Activated CD4-positive, alpha-beta T cell treated with anti-CD3 and anti-CD28 coated beads for 36 hours (primary cell): ENCODE results near the gene RASSF10. TPM values are rescaled to one million over a fixed set of nuclear protein-coding genes. Genes with fewer than 3 reads are reported as not detected.

Experiments used
- ATAC-seq: fragments of 200-7000 bp; cut with Tn5 transposase; one replicate; pipeline ENCODE4 v1.10.0; 2021; ENCODE audit warnings: mild to moderate bottlenecking, moderate library complexity
- CTCF ChIA-PET: fragments of 350-600 bp; sonication (Branson Sonifier 250); formaldehyde crosslinking; loops from one replicate; lab custom pipeline; 2021; ENCODE audit warnings: antibody characterized with exemption; lab: Charles Lee
- POLR2A ChIA-PET: fragments of 350-600 bp; sonication (Branson Sonifier 250); formaldehyde crosslinking; loops from one replicate; lab custom pipeline; 2021; ENCODE audit warnings: antibody characterized with exemption, inconsistent platforms; lab: Charles Lee
- DNase-seq: peaks from one replicate; pipeline ENCODE4 v3.0.0-alpha.2; 2020
- H3K27ac Mint-ChIP-seq: one replicate; pipeline ENCODE4 v1.8.0; 2021; ENCODE audit warnings: mixed read lengths
- H3K27me3 Mint-ChIP-seq: one replicate; pipeline ENCODE4 v1.8.0; 2021; ENCODE audit warnings: mixed read lengths
- H3K36me3 Mint-ChIP-seq: one replicate; pipeline ENCODE4 v1.8.0; 2021; ENCODE audit warnings: low read depth, mixed read lengths
- H3K4me1 Mint-ChIP-seq: one replicate; pipeline ENCODE4 v1.8.0; 2021; ENCODE audit warnings: mixed read lengths
- H3K4me3 Mint-ChIP-seq: one replicate; pipeline ENCODE4 v1.8.0; 2021; ENCODE audit warnings: mild to moderate bottlenecking, moderate library complexity, mixed read lengths
- H3K9me3 Mint-ChIP-seq: one replicate; pipeline ENCODE4 v1.8.0; 2021; ENCODE audit warnings: low read depth, mixed read lengths
- intact Hi-C, 2 experiments: fragments of 100-400 bp; cut with DNase I in 1 of 2; cut with micrococcal nuclease in 1 of 2; formaldehyde crosslinking; loops; one replicate each; pipeline versions ENCODE4 v1.14.2 to v1.15.1; 2022 to 2024; cut with DNase I, micrococcal nuclease
- total RNA-seq, 2 experiments: library from RNA; stranded (reverse); gene quantifications; one replicate each; pipeline ENCODE4 v1.2.3, GENCODE V29; 2021

The RASSF10 gene
- total RNA-seq, 2 experiments from 2014 or later: not detected

DNA sequence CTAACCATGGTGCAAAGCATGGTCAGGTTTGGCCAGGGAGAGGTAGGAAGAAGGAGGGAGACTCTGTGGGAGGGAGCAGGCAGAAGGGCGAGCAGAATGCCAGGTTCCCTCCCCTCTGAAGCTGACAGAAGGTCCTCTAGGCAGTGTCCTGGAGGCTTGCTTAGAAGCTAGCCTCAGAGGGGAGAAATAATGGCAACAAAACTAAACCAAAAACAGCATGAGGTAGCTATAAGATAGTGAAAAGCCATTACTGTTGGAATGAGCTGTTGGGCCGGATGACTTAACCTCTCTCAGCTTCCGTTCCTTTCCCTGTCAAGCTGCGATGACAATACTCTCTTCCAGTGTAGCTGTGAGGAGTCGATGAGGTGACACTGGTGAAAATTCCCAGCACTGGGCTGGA is 36.6 kb downstream of the RASSF10 start:
- intact Hi-C loops: no loop called here
- DNase-seq (no peak), ATAC-seq (no peak)
- no peaks in the 10 kb centered on the region for H3K9me3 Mint-ChIP-seq
- peaks cover 20% of the 10 kb centered on the region for H3K27me3 Mint-ChIP-seq
- CTCF ChIA-PET: no interaction called here
- H3K4me3 Mint-ChIP-seq: no peak overlapping the region
- H3K27ac Mint-ChIP-seq: no peak overlapping the region
- POLR2A ChIA-PET: no interaction called here
- H3K4me1 Mint-ChIP-seq: no peaks in the 10 kb centered on the region
- no peaks in the 10 kb centered on the region for H3K36me3 Mint-ChIP-seq

DNA sequence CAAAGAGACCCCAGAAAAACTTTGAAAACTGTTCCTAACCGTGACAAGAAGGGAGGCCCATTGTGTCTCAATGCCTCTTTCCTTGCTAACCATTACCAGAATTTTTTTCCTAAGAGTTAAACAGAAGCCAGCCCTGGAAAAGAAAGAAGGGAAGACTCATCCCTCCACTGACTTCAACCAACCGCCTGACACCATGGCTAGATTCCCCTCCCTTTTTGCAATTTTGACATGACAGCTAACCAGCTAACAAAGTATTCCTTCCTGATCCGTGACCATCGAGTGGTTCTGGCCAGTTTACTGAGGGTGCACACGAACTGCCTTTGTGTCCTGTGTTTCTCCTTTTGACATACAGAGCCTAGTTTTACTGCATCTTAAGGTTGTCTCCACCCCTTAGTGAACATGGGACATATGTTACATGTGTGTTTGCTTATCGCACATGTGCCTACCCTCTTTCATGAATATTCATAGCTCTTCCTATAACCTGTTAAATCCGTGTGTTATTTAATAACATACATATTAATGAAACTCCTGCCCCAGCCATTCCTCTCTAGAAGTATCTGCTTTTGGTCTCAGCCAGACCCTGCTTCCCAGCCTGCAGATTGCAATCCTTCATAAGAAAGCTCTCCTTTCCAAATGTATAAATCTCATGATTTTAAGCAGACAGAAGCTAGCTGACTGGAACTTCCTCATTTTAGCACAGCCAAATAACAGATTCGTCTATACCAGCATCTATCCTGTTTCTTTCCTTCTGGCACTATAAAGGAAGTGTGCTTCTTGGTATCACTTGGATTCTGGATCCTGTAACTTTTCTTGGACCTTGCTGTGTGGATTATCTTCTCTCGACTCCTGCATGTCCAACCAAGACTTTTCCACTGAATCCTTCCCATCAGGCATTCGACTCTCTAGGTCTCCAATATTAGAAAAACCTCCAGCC is 37.8 kb downstream of the RASSF10 start:
- ATAC-seq (no peak), DNase-seq (no peak)
- Mint-ChIP-seq H3K4me3 (no peak overlapping the region), H3K27ac (no peak overlapping the region), H3K27me3 (peaks cover 18% of the 10 kb centered on the region), H3K4me1 (no peaks in the 10 kb centered on the region), H3K9me3 (no peaks in the 10 kb centered on the region), H3K36me3 (no peaks in the 10 kb centered on the region)
- intact Hi-C loops: no loop called here
- POLR2A ChIA-PET: interaction anchor here (0.7 kb wide), 1 partner anchor 706 kb away, joined by 3 read pairs; no protein-coding TSS in a partner anchor
- CTCF ChIA-PET: no interaction called here

- no peak overlapping the region for H3K4me3 Mint-ChIP-seq
- ChIA-PET CTCF (no interaction called here), POLR2A (no interaction called here)
- ATAC-seq: no peak
- peaks cover 18% of the 10 kb centered on the region for H3K27me3 Mint-ChIP-seq
- H3K9me3 Mint-ChIP-seq: no peaks in the 10 kb centered on the region
- no peaks in the 10 kb centered on the region for H3K36me3 Mint-ChIP-seq
- intact Hi-C loops: no loop called here
- H3K27ac Mint-ChIP-seq: no peak overlapping the region
- H3K4me1 Mint-ChIP-seq: no peaks in the 10 kb centered on the region
- DNase-seq: no peak
These were observed 38.8 kb downstream of the RASSF10 start for GRCh38 chr11:13047884-13048283.

GRCh38 chr11:13051257-13051656 is 42.1 kb downstream of the RASSF10 start:
- Mint-ChIP-seq H3K4me1 (peaks cover 6% of the 10 kb centered on the region), H3K27me3 (peaks cover 23% of the 10 kb centered on the region), H3K27ac (no peak overlapping the region), H3K9me3 (no peaks in the 10 kb centered on the region), H3K36me3 (no peaks in the 10 kb centered on the region), H3K4me3 (no peak overlapping the region)
- ChIA-PET POLR2A (no interaction called here), CTCF (no interaction called here)
- ATAC-seq: no peak
- no peak for DNase-seq
- intact Hi-C loops: no loop called here

- DNase-seq (no peak), ATAC-seq (no peak)
- H3K9me3 Mint-ChIP-seq: no peaks in the 10 kb centered on the region
- no peak overlapping the region for H3K27ac Mint-ChIP-seq
- peaks cover 25% of the 10 kb centered on the region for H3K27me3 Mint-ChIP-seq
- intact Hi-C loops: no loop called here
- H3K4me1 Mint-ChIP-seq: peaks cover 6% of the 10 kb centered on the region
- H3K36me3 Mint-ChIP-seq: no peaks in the 10 kb centered on the region
- no peak overlapping the region for H3K4me3 Mint-ChIP-seq
- ChIA-PET POLR2A (no interaction called here), CTCF (interaction anchor here (0.8 kb wide), 1 partner anchor 11 kb away, joined by 3 read pairs; no protein-coding TSS in a partner anchor)
These were observed 43.0 kb downstream of the RASSF10 start for GRCh38 chr11:13052130-13052571.

DNA sequence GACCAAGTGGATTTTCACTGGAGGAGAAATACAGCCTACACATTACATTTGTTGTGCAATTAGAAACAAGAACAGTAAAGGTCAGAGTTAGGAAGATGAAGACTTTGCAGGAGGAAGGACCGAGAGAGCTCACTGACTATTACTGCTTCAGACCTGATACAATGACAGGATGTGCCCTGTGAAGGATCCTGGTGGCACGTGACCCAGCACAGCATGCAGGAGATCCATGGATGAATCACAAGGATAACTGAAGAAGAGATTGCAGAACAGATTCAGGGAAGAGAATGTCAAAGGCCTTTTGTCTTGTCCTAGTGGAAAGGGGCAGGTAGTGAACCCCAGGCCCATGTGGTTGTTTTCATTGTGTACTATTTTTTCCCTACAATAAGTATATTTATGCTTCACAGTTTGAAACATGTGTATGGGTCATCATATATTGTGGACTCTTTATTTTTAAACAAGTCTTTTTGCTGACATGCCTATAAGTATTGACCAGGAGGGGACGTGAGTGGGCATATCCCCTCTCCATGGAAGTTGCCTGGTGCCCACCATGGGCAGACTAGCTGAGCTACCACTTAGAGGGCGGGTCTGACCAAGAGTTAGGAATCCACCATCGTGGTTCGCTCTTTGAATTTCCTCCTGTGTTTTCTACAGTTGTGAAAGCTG is 44.3 kb downstream of the RASSF10 start:
- no peaks in the 10 kb centered on the region for H3K9me3 Mint-ChIP-seq
- ATAC-seq: no peak

GRCh38 chr11:13054278-13054677 is 45.2 kb downstream of the RASSF10 start:
- H3K27me3 Mint-ChIP-seq: peaks cover 23% of the 10 kb centered on the region
- H3K27ac Mint-ChIP-seq: no peak overlapping the region
- H3K9me3 Mint-ChIP-seq: no peaks in the 10 kb centered on the region
- ATAC-seq (no peak), DNase-seq (no peak)
- intact Hi-C loops: no loop called here
- peaks cover 6% of the 10 kb centered on the region for H3K4me1 Mint-ChIP-seq
- POLR2A ChIA-PET: no interaction called here
- CTCF ChIA-PET: no interaction called here
- H3K36me3 Mint-ChIP-seq: no peaks in the 10 kb centered on the region
- H3K4me3 Mint-ChIP-seq: no peak overlapping the region

More for the DNA sequence above, 44.3 kb downstream of the RASSF10 start:
- peaks cover 23% of the 10 kb centered on the region for H3K27me3 Mint-ChIP-seq
- POLR2A ChIA-PET: no interaction called here
- no peak overlapping the region for H3K4me3 Mint-ChIP-seq
- CTCF ChIA-PET: no interaction called here
- no peak overlapping the region for H3K27ac Mint-ChIP-seq
- peaks cover 6% of the 10 kb centered on the region for H3K4me1 Mint-ChIP-seq
- no peaks in the 10 kb centered on the region for H3K36me3 Mint-ChIP-seq
- DNase-seq: no peak
- intact Hi-C loops: no loop called here

GRCh38 chr11:13055200-13055599 is 46.1 kb downstream of the RASSF10 start:
- peak; percentile 29 for DNase-seq
- Mint-ChIP-seq H3K4me3 (no peak overlapping the region), H3K27ac (no peak overlapping the region), H3K27me3 (peaks cover 15% of the 10 kb centered on the region), H3K4me1 (peaks cover 6% of the 10 kb centered on the region), H3K36me3 (no peaks in the 10 kb centered on the region), H3K9me3 (no peaks in the 10 kb centered on the region)
- ChIA-PET POLR2A (interaction anchor here (0.7 kb wide), 1 partner anchor 172 kb away, joined by 3 read pairs; no protein-coding TSS in a partner anchor), CTCF (no interaction called here)
- intact Hi-C loops: no loop called here
- peak; percentile 47 for ATAC-seq

DNA sequence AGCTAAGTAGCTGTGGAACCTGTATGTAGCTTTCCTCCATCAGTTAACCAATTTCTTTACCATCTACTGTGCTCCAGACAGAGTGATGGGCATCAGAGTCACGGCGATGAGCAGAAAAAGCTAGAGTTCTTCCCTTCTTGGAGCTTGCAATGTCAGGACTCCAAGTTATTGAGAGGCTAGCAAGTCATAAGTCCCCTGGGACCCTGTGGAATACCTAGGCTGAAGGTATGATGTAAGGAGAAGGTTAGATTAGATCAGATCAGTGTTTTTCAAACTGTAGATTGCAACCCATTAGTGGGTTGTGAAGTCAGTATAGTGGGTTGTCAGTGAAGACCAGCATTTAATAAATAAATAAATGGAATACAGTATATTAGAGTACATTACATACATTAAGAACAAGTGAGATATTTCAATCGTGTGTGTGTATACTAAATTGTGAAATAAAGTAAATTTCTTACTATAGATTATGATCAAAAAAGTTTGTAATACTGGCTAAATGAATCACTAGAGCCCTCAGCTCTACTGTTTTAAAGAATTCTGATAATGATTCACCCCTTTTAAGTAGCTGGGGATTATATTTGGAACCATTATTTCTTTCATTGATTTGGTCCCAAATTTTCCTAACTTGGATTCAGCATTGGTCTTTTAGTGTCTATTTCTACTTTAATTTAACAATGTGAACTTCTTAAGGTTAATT is 52.3 kb downstream of the RASSF10 start:
- Mint-ChIP-seq H3K4me1 (no peaks in the 10 kb centered on the region), H3K27ac (no peak overlapping the region), H3K4me3 (no peak overlapping the region), H3K36me3 (no peaks in the 10 kb centered on the region), H3K27me3 (peaks cover 11% of the 10 kb centered on the region), H3K9me3 (no peaks in the 10 kb centered on the region)
- ChIA-PET POLR2A (no interaction called here), CTCF (interaction anchor here (0.5 kb wide), 1 partner anchor 409 kb away, joined by 4 read pairs; no protein-coding TSS in a partner anchor)
- intact Hi-C loops: no loop called here
- DNase-seq: no peak
- no peak for ATAC-seq
